Pons (tissue), 1 donor: ENCODE measurements around the gene GALNT2.
A peak's percentile ranks its signal among the peaks of the same experiment; 100 is the strongest.

Experiments
- DNase-seq: peaks from one replicate; pipeline ENCODE4 v3.0.0-alpha.2; 2016; ENCODE audit warnings: low spot score

Gene GALNT2

GRCh38 chr1:230300322-230301301 lies 233.6 kb downstream of the GALNT2 start:
- no peak for DNase-seq

- DNase-seq: no peak
Measured at GRCh38 chr1:230301322-230301721, 234.3 kb downstream of the GALNT2 start.

- DNase-seq: no peak
Measured at GRCh38 chr1:230301822-230302221, 234.8 kb downstream of the GALNT2 start.

GRCh38 chr1:230303069-230303468 lies 236.0 kb downstream of the GALNT2 start:
- DNase-seq: no peak

- no peak for DNase-seq
Measured at GRCh38 chr1:230303822-230304221, 236.8 kb downstream of the GALNT2 start.

- no peak for DNase-seq
Measured at GRCh38 chr1:230306169-230306568, 239.1 kb downstream of the GALNT2 start.

- DNase-seq: no peak
Measured at GRCh38 chr1:230307213-230307612, 240.2 kb downstream of the GALNT2 start.

GRCh38 chr1:230308039-230308438 lies 241.0 kb downstream of the GALNT2 start:
- DNase-seq: no peak

GRCh38 chr1:230308821-230309220 lies 241.8 kb downstream of the GALNT2 start:
- DNase-seq: no peak

- DNase-seq: no peak
Measured at GRCh38 chr1:230309646-230310177, 242.7 kb downstream of the GALNT2 start.

GRCh38 chr1:230310381-230311163 lies 243.5 kb downstream of the GALNT2 start:
- DNase-seq: peak; percentile 91

GRCh38 chr1:230312676-230313075 lies 245.6 kb downstream of the GALNT2 start:
- DNase-seq: no peak

GRCh38 chr1:230313453-230314141 lies 246.6 kb downstream of the GALNT2 start:
- no peak for DNase-seq

- no peak for DNase-seq
Measured at GRCh38 chr1:230314142-230314470, 247.1 kb downstream of the GALNT2 start.

GRCh38 chr1:230315099-230315498 lies 248.1 kb downstream of the GALNT2 start:
- no peak for DNase-seq

GRCh38 chr1:230316864-230317745 lies 250.1 kb downstream of the GALNT2 start:
- no peak for DNase-seq

- no peak for DNase-seq
Measured at GRCh38 chr1:230317823-230318819, 251.1 kb downstream of the GALNT2 start.

GRCh38 chr1:230319014-230319747 lies 252.1 kb downstream of the GALNT2 start:
- DNase-seq: no peak

GRCh38 chr1:230320804-230321203 lies 253.8 kb downstream of the GALNT2 start:
- no peak for DNase-seq
